Posterior vena cava (tissue), 2 donors: ENCODE measurements around the gene PDZD2. TPM values are rescaled to one million over a fixed set of nuclear protein-coding genes. Genes with fewer than 3 reads are reported as not detected.
"Not testable (repeated sequence)": the region's sequence is repeated elsewhere in the genome, so short reads cannot be mapped to it uniquely, and the experiment has no call there.

Experiments used
- DNase-seq: peaks from one replicate; pipeline ENCODE4 v3.0.0-alpha.2; 2020; ENCODE audit warnings: low spot score
- intact Hi-C, 2 donors: fragments of 100-400 bp; cut with DNase I; formaldehyde crosslinking; loops; one replicate each; pipeline versions ENCODE4 v1.14.1 to v1.14.2; 2022 to 2023
- total RNA-seq, 2 donors: library from RNA; stranded (reverse); fragmentation: NEBNext Ultra II Directional; extraction: Animal tissue kit (Norgen Biotek cat#: 25700); gene quantifications; one replicate each; pipeline ENCODE4 v1.2.1, GENCODE V29; 2021
- donor health status: DM: yes; HTN: yes; CAD: no.
- donor health status: DM: yes; HTN: yes; CAD: no.

The PDZD2 gene
- total RNA-seq, 2 donors from 2014 or later = 4.1 to 4.9 TPM

DNA sequence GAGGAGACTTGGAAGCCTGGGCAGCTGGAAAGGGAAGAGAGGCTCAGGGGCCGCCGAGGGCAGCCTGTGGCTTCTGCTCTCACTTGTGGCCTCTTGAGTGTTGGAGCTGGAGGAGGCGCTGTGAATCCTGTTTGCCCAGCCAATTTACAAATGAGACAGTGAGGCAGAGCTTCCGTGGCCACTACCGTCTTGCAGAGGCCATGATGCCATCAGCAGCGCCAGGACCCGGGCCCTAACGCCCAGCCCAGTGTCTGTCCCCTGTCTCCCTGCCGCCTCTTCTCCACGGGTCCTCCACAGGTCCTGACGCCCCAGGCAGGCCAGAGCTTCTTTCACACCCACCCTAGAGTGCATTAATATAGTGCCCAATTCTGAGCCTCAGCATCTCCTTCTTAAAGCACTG, 362.4 kb downstream of the PDZD2 start:
- intact Hi-C loops = no loop called here
- DNase-seq = no peak

- no peak for DNase-seq
Observed at GRCh38 chr5:32001707-32002106, 362.8 kb downstream of the PDZD2 start.

GRCh38 chr5:32002755-32003154, 363.8 kb downstream of the PDZD2 start:
- DNase-seq = no peak
- intact Hi-C loops = no loop called here

More at GRCh38 chr5:32001707-32002106, 362.8 kb downstream of the PDZD2 start:
- intact Hi-C loops = no loop called here

GRCh38 chr5:32003981-32004380, 365.1 kb downstream of the PDZD2 start:
- intact Hi-C loops = no loop called here
- DNase-seq = no peak

GRCh38 chr5:32004404-32004803, 365.5 kb downstream of the PDZD2 start:
- DNase-seq = no peak
- intact Hi-C loops = no loop called here

GRCh38 chr5:32008746-32009145, 369.8 kb downstream of the PDZD2 start:
- intact Hi-C loops = no loop called here
- no peak for DNase-seq

DNA sequence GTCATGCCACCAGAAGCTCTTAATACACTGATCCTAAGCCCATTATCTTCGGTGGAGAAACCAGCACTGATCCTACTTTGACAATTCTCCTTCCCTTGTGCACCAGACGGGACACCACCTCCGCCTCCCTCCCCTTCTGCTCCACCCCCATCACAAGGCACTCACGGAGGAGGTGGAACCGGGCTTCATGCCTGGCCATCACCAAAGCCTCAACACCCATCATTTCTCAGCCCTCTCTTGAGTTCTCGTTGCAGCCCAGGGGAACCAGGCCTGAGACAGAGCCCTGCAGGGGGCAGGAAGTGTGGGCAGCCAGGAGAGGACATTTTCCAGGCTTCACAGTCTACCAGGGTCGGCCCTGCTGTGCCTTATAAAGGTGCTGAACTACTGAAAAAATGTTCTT, 374.7 kb downstream of the PDZD2 start:
- intact Hi-C loops = loop anchor here in 1 of 2 donors (5.0 kb wide), 1 partner anchor 854 kb away; no protein-coding TSS in a partner anchor
- DNase-seq = no peak

DNA sequence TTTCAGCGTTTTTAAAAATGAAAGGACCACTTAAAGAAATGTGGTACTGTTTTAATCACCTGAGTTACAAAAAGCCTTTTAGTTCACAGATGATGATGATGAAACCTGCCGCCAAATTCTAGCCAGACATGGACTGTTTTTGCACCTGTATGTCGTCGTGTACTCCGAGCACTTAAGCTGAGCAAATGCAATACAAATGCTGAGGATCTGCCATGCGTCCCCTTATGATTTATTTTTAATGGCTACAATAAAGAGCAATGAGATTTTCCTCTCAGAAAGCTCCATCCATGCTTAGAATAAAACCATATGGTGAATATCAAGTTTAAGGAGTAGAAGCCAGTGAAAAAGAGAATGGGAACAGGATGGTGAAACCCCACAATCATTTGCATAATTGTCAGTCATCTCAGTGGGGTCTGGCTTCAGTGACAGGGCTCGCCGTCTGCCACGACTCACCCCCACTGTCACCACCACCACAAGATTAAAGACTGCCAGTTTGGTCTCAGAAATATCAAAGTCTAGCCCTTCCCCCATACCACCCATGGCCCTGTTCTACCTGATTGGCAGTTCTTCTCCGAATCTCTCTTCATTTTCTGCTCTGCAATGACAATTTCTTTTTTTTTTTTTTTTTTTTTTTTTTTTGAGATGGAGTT, 375.3 kb downstream of the PDZD2 start:
- DNase-seq = no peak
- intact Hi-C loops = loop anchor here in 1 of 2 donors (5.0 kb wide), 1 partner anchor 853 kb away; no protein-coding TSS in a partner anchor

- intact Hi-C loops, DNase-seq: not testable (repeated sequence)
Observed at GRCh38 chr5:32015262-32015661, 376.3 kb downstream of the PDZD2 start.

- intact Hi-C loops = no loop called here
- DNase-seq = no peak
Observed at GRCh38 chr5:32017692-32018367, 378.9 kb downstream of the PDZD2 start.

GRCh38 chr5:32018476-32019436, 379.8 kb downstream of the PDZD2 start:
- no peak for DNase-seq
- intact Hi-C loops = no loop called here

- intact Hi-C loops = no loop called here
- DNase-seq = no peak
Observed at GRCh38 chr5:32020271-32020670, 381.3 kb downstream of the PDZD2 start.

GRCh38 chr5:32020946-32021345, 382.0 kb downstream of the PDZD2 start:
- intact Hi-C loops = loop anchor here in 1 of 2 donors (1.0 kb wide), 1 partner anchor 36 kb away; no protein-coding TSS in a partner anchor
- DNase-seq = no peak

- intact Hi-C loops = loop anchor here in 1 of 2 donors (1.0 kb wide), 2 partner anchors 14 to 36 kb away; no protein-coding TSS in a partner anchor
- DNase-seq = no peak
Observed at GRCh38 chr5:32021771-32022170, 382.8 kb downstream of the PDZD2 start.

DNA sequence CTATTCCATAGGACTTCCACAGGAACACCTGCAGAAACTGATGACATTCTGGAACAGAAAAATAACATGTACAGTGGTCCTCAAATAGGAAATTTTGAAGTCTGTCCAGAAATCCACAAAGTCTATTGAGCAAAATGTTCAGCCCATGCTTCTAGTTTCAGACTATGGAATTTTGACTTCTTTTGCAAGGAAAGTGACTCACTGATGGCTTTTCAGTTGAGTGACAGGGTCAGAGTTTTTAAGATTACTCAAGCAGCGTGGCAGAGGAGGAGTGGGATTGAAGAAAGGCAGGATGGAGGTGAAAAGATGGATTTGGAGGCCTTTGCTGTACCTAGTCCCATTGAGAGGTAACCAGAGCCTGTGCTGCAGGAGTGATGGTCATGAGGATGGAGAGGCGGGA, 383.7 kb downstream of the PDZD2 start:
- intact Hi-C loops = loop anchor here in 1 of 2 donors (1.0 kb wide), 1 partner anchor 15 kb away; no protein-coding TSS in a partner anchor
- no peak for DNase-seq

DNA sequence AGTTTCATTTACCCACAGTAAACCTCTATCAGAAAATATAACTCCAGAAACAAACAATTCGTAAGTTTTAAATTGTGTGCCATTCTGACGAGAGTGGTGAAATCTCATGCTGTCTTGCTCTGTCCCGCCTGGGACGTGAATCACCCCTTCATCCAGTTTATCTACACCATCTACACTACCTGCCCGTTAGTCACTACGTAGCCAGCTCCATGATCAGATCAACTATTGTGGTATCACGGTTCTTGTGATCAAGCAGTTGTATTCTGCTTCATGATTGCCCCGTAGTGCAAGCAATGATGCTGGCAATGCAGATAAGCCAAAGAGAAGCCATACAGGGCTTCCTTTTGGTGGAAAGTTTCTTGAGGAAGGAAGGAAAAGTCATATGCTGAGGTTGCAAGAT, 384.9 kb downstream of the PDZD2 start:
- no peak for DNase-seq
- intact Hi-C loops = no loop called here

DNA sequence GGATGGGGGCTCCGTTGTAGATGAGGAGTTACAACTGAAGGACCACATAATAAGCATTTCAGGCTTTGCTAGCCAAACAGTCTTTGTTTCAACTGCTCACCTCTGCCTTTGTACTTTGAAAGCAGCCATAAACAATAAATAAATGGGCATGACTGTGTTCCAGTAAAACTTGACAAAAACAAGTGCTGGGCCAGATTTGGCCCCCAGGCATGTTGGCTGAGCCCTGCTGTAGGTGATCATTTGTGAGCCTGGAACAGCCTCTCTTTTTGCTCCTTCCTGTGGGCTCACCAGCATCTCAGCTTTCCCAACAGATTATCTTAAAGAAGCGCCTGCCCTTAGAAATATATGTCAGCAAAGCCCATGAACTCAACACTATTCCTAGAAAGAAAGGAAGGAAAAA, 385.8 kb downstream of the PDZD2 start:
- DNase-seq = no peak
- intact Hi-C loops = loop anchor here in 1 of 2 donors (5.0 kb wide), 1 partner anchor 1633 kb away; no protein-coding TSS in a partner anchor

DNA sequence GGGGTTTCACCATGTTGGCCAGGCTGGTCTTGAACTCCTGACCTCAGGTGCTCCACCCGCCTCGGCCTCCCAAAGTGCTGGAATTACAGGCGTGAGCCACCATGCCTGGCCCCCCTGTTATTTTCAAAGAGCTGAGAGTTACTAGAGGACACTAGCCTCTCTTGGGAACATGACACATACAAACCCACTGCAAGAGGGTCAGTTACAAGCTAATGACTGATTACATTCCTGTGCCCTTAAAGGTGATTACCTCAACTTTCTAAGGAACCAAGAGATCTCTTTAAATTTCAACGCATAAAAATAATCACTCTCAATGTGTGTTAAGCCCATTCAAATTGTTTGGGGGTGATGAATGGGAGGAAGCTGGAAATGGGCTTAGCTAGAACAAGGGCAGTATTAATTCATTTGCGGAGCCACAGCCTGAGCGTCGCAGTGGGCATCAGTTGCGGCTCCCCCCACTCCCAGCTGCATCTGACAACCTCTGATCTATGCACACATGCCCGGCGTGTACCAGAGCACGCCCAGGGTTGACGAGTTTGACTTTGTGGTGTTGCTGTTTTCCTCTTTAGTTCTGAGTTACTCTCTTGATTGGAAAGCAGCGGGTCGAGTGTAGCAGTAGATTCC, 388.3 kb downstream of the PDZD2 start:
- intact Hi-C loops = loop anchor here in 1 of 2 donors (5.0 kb wide), 1 partner anchor 1630 kb away; no protein-coding TSS in a partner anchor
- no peak for DNase-seq
